HepG2 (cell line): ENCODE measurements around the gene CFI. TPM values are rescaled to one million over a fixed set of nuclear protein-coding genes. Genes with fewer than 3 reads are reported as not detected.

Source experiments
- ATAC-seq: fragments of 200-7000 bp; cut with Tn5 transposase; 3 replicates; pipeline ENCODE4 v1.9.1; 2020; ENCODE audit warnings: mild to moderate bottlenecking, moderate library complexity
- BruUV-seq: library from RNA; stranded (reverse); fragments of 400-500 nt; replicated peaks from 2 replicates; lab custom pipeline; 2021; lab: Mats Ljungman, UMichigan
- CTCF ChIA-PET: fragments of 300-600 bp; formaldehyde crosslinking; extraction: SDS; loops from one replicate; lab custom pipeline; 2021; ENCODE audit warnings: low total read pairs, inconsistent platforms, low intra/inter-chr PET ratio; lab: Yijun Ruan, JAX
- POLR2A ChIA-PET: fragments of 350-600 bp; sonication (Branson Sonifier 250); formaldehyde crosslinking; loops from one replicate; lab custom pipeline; 2020; ENCODE audit warnings: antibody characterized with exemption, inconsistent platforms; lab: Yijun Ruan, JAX
- DNase-seq: peaks from one replicate; pipeline ENCODE4 v3.0.0-alpha.2; 2015; ENCODE audit warnings: low spot score
- FAIRE-seq: peaks from 3 replicates; lab custom pipeline; 2011; peaks lifted over from hg19 to GRCh38; lab: Jason Lieb, UNC
- H2AFZ ChIP-seq: one replicate; pipeline ENCODE4 v1.6.1; 2011; ENCODE audit warnings: low read length, inconsistent platforms
- H3K27ac ChIP-seq: fragments of 300-600 bp; 3 replicates; pipeline ENCODE4 v1.8.0; 2011; ENCODE audit warnings: mixed run types, mild to moderate bottlenecking, mixed read lengths, low read length, inconsistent platforms; ENCODE audit not compliant: insufficient read depth; ENCODE audit errors: extremely low read length
- H3K27me3 ChIP-seq, 2 experiments: fragments of 200-600 bp in 1 of 2; 2 replicates in 1 of 2; 3 replicates in 1 of 2; pipeline versions ENCODE4 v1.6.0 to v1.8.0; 2011; ENCODE audit warnings: low read length in 2 of 2, mild to moderate bottlenecking in 2 of 2, moderate library complexity in 2 of 2, inconsistent platforms in 1 of 2; ENCODE audit not compliant: insufficient read depth in 2 of 2, control insufficient read depth in 1 of 2
- H3K36me3 ChIP-seq, 2 experiments: fragments of 200-600 bp in 1 of 2; replicated peaks in 1 of 2; 2 replicates in 1 of 2; 3 replicates in 1 of 2; pipeline versions ENCODE4 v1.5.1 to v1.8.0; 2011; ENCODE audit warnings: low read length in 2 of 2, inconsistent platforms in 1 of 2; ENCODE audit not compliant: insufficient read depth in 2 of 2, control insufficient read depth in 1 of 2
- H3K4me1 ChIP-seq: 2 replicates; pipeline ENCODE4 v1.5.1; 2012; ENCODE audit warnings: low read length, inconsistent platforms; ENCODE audit not compliant: insufficient read depth
- H3K4me2 ChIP-seq: 2 replicates; pipeline ENCODE4 v1.6.0; 2011; ENCODE audit warnings: low read depth, low read length, inconsistent platforms
- H3K4me3 ChIP-seq, 3 experiments: fragments of 200-600 bp in 1 of 3; sonication (generic), shearing (Covaris generic) in 1 of 3; replicated peaks in 1 of 3; 2 replicates each; pipeline ENCODE4 v1.5.1; 2011 to 2016; ENCODE audit warnings: low read length in 3 of 3, inconsistent platforms in 2 of 3, low read depth in 2 of 3, mild to moderate bottlenecking in 2 of 3, control low read depth in 1 of 3, mixed read lengths in 1 of 3; ENCODE audit not compliant: insufficient read depth in 1 of 3
- H3K79me2 ChIP-seq: one replicate; pipeline ENCODE4 v1.6.1; 2011; ENCODE audit warnings: low read length, inconsistent platforms; ENCODE audit not compliant: insufficient read depth
- H3K9ac ChIP-seq: 2 replicates; pipeline ENCODE4 v1.6.0; 2011; ENCODE audit warnings: mild to moderate bottlenecking, low read depth, low read length, inconsistent platforms; ENCODE audit not compliant: insufficient read depth
- H3K9me3 ChIP-seq: 2 replicates; pipeline ENCODE4 v1.5.1; 2012; ENCODE audit warnings: mild to moderate bottlenecking, low read length
- H4K20me1 ChIP-seq: 2 replicates; pipeline ENCODE4 v1.6.0; 2011; ENCODE audit warnings: inconsistent platforms, mild to moderate bottlenecking, low read length, moderate library complexity; ENCODE audit not compliant: insufficient read depth
- HNF4A ChIP-seq: sonication (generic); formaldehyde crosslinking; IDR thresholded peaks from 2 replicates; pipeline ENCODE4 v1.4.0; 2020; ENCODE audit warnings: missing genetic modification reagents
- MYC ChIP-seq: sonication (generic); formaldehyde crosslinking; IDR thresholded peaks from 2 replicates; pipeline ENCODE4 v1.9.0; 2021; ENCODE audit warnings: missing genetic modification reagents, borderline replicate concordance
- PHF21A ChIP-seq: sonication (generic); formaldehyde crosslinking; IDR thresholded peaks from 2 replicates; pipeline ENCODE4 v1.5.0; 2020; ENCODE audit warnings: mild to moderate bottlenecking, missing genetic modification reagents
- POLR2A ChIP-seq, 2 experiments: IDR thresholded peaks; 2 replicates each; pipeline ENCODE4 v1.6.1; 2011; ENCODE audit warnings: low read depth in 2 of 2, low read length in 2 of 2, mild to moderate bottlenecking in 1 of 2, moderate library complexity in 1 of 2; ENCODE audit not compliant: insufficient read depth in 1 of 2
- SAP130 ChIP-seq: IDR thresholded peaks from 2 replicates; pipeline ENCODE4 v1.6.1; 2016; ENCODE audit warnings: low read depth
- ZNF292 ChIP-seq: sonication (generic); formaldehyde crosslinking; IDR thresholded peaks from 2 replicates; pipeline ENCODE4 v1.8.1; 2022; ENCODE audit warnings: mild to moderate bottlenecking, low read depth, missing genetic modification reagents, borderline replicate concordance
- ZNF816 ChIP-seq: sonication (generic); formaldehyde crosslinking; IDR thresholded peaks from 2 replicates; pipeline ENCODE4 v1.8.0; 2022; ENCODE audit warnings: missing genetic modification reagents, mild to moderate bottlenecking, borderline replicate concordance
- WGBS: methylation state at CpG from one replicate; pipeline ENCODE4 v1.1.6; 2017; ENCODE audit warnings: low lambda C conversion rate; 5-methylcytosine and 5-hydroxymethylcytosine counted together
- in situ Hi-C: cut with HindIII; loops from 2 replicates; pipeline ENCODE4 v1.10.0; 2017; ENCODE audit warnings: low pct_unique_long_range_greater_than_20kb; ENCODE audit not compliant: extremely low pct_ligation_motif_present
- intact Hi-C: fragments of 100-400 bp; cut with micrococcal nuclease; formaldehyde crosslinking; loops from one replicate; pipeline ENCODE4 v1.10.0; 2022; ENCODE audit not compliant: unreplicated experiment
- polyA plus RNA-seq, 8 experiments: library from polyadenylated mRNA; depleted of rRNA in 3 of 8; stranded (reverse) in 7 of 8; unstranded in 1 of 8; fragments of >200 nt; fragmentation: Illumina TruSeq in 4 of 8; extraction: Trizol in 4 of 8; gene quantifications; 2 replicates each; pipeline versions ENCODE4 v1.2.1 to v1.2.3, GENCODE V29; 2011 to 2016; ENCODE audit warnings: low read depth in 4 of 8, missing spikeins in 1 of 8, mixed read lengths in 1 of 8; ENCODE audit not compliant: insufficient read depth in 1 of 8
- total RNA-seq, 5 experiments: library from RNA; depleted of rRNA; stranded (reverse); fragments of >200 nt; fragmentation: Illumina TruSeq; extraction: Trizol; gene quantifications; 2 replicates each; pipeline ENCODE4 v1.2.3, GENCODE V29; 2016; ENCODE audit warnings: low read depth in 1 of 5
- TF ChIP-seq, protein P1 (sequence below): sonication (generic); formaldehyde crosslinking; IDR thresholded peaks from 2 replicates; pipeline ENCODE4 v1.5.0; 2020; ENCODE audit warnings: missing genetic modification reagents
- TF ChIP-seq, protein P2 (sequence below): sonication (generic); formaldehyde crosslinking; IDR thresholded peaks from 2 replicates; pipeline ENCODE4 v1.5.0; 2020; ENCODE audit warnings: mild to moderate bottlenecking, missing genetic modification reagents
- TF ChIP-seq, protein P3 (sequence below): IDR thresholded peaks from 2 replicates; pipeline ENCODE4 v1.6.1; 2012; ENCODE audit warnings: inconsistent platforms

CFI gene
- total and polyA plus RNA-seq, 2 of the 13 experiments (the other 11 are each of a cell fraction or from before 2014, with no cell fraction given), result 284 to 337 TPM

DNA sequence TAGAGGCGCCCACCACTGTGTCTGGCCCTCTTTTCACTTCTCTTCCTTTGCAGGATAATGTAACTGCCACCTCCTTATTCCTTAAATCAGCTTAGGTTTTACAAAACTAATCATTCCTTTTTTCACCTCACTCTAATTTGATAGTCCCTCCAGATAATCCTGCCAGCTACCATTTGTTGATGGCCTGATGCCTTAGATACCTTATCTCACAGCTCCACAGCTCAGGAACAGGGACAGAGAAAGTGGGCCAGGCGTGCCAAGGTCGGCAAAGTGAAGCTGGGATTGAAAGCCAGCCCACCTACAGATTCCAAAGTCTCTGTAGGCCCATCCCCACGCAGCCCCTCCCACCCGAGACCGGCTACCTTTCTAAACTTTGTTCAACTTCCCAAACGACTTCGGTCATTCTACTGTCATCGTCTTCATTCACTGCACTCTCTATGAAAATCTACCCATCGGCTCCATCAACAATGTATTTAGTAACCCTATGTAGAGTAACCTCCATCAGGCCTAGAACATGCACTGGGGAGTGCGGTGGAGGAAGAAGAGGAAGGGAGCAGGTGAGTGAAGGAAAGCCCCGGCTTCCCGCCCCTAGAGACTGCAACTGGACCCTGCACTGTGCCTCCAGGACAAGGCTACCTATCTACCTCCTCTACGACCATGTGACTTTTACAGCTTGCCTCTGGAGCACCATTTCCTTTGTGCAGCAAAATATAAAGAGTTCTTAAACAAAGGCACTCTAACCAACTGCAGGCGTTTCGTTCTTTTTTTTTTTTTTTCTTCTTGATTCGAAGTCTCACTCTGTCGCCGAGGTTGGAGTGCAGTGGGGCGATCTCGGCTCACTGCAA, 100.0 kb downstream of the CFI start:
- ChIA-PET CTCF (no interaction called here), POLR2A (no interaction called here)
- Histone ChIP-seq H3K36me3 (peaks cover 0 to 5% of the 10 kb centered on the region in 2 experiments; a peak in 1 of 5 replicates), H3K4me1 (peaks cover 37% of the 10 kb centered on the region), H3K27ac (peak overlapping the region; percentile 68), H3K9ac (peak overlapping the region; percentile 72), H3K79me2 (peaks cover 6% of the 10 kb centered on the region), H3K4me2 (peak overlapping the region; percentile 74), H3K27me3 (no peaks in the 10 kb centered on the region), H3K9me3 (no peaks in the 10 kb centered on the region), H2AFZ (no peak overlapping the region), H3K4me3 (peak overlapping the region; percentile 69 to 76 (median 69)), H4K20me1 (no peaks in the 10 kb centered on the region)
- WGBS, result 6% methylated on average over 18 of the region's 21 CpGs
- BruUV-seq, result TSS peak; percentile 48
- DNase-seq, result peak; percentile 25
- in situ Hi-C loops, result no loop called here
- ATAC-seq, result peak; percentile 67
- intact Hi-C loops, result loop anchor here (5.0 kb wide), 2 partner anchors 116 to 276 kb away; partner anchors contain the start of gene GAR1
- peak; percentile 30; the same call in 1 of the 2 replicates for TF ChIP-seq SAP130 (CRISPR knock-in tag)
- TF ChIP-seq, protein P1, sequence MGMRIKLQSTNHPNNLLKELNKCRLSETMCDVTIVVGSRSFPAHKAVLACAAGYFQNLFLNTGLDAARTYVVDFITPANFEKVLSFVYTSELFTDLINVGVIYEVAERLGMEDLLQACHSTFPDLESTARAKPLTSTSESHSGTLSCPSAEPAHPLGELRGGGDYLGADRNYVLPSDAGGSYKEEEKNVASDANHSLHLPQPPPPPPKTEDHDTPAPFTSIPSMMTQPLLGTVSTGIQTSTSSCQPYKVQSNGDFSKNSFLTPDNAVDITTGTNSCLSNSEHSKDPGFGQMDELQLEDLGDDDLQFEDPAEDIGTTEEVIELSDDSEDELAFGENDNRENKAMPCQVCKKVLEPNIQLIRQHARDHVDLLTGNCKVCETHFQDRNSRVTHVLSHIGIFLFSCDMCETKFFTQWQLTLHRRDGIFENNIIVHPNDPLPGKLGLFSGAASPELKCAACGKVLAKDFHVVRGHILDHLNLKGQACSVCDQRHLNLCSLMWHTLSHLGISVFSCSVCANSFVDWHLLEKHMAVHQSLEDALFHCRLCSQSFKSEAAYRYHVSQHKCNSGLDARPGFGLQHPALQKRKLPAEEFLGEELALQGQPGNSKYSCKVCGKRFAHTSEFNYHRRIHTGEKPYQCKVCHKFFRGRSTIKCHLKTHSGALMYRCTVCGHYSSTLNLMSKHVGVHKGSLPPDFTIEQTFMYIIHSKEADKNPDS (CRISPR knock-in tag), result no peak
- peak; percentile 22; the same call in 1 of the 2 replicates for TF ChIP-seq HNF4A (CRISPR knock-in tag)
- TF ChIP-seq, protein P2, sequence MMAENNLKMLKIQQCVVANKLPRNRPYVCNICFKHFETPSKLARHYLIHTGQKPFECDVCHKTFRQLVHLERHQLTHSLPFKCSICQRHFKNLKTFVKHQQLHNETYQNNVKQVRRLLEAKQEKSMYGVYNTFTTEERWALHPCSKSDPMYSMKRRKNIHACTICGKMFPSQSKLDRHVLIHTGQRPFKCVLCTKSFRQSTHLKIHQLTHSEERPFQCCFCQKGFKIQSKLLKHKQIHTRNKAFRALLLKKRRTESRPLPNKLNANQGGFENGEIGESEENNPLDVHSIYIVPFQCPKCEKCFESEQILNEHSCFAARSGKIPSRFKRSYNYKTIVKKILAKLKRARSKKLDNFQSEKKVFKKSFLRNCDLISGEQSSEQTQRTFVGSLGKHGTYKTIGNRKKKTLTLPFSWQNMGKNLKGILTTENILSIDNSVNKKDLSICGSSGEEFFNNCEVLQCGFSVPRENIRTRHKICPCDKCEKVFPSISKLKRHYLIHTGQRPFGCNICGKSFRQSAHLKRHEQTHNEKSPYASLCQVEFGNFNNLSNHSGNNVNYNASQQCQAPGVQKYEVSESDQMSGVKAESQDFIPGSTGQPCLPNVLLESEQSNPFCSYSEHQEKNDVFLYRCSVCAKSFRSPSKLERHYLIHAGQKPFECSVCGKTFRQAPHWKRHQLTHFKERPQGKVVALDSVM (CRISPR knock-in tag), result peak; percentile 45; the same call in 1 of the 2 replicates
- TF ChIP-seq MYC (CRISPR knock-in tag), result 0 out of 2 replicates have a peak, but pooled peaks have one; percentile 19
- no peak for TF ChIP-seq ZNF816
- TF ChIP-seq, protein P3, sequence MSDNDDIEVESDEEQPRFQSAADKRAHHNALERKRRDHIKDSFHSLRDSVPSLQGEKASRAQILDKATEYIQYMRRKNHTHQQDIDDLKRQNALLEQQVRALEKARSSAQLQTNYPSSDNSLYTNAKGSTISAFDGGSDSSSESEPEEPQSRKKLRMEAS, result 0 out of 2 replicates have a peak, but pooled peaks have one; percentile 40
- TF ChIP-seq POLR2A (IDR thresholded peaks at IDR 0.05; ENCODE audit: insufficient read depth in 1 of 2, low read depth in 2 of 2, low read length in 2 of 2), result 0 out of 4 replicates have a peak, but pooled peaks of 1 of the 2 experiments have one; percentile 25
- no peak for TF ChIP-seq ZNF292 (CRISPR knock-in tag)
- peak; percentile 15; the same call in 1 of the 2 replicates for TF ChIP-seq PHF21A (CRISPR knock-in tag)
- no peak for FAIRE-seq
